ENCODE measurements around the gene USP3. TPM values are rescaled to one million over a fixed set of nuclear protein-coding genes. Genes with fewer than 3 reads are reported as not detected.

USP3 gene
- total RNA-seq, 2 donors from 2014 or later = 44.2 to 45.8 TPM

DNA sequence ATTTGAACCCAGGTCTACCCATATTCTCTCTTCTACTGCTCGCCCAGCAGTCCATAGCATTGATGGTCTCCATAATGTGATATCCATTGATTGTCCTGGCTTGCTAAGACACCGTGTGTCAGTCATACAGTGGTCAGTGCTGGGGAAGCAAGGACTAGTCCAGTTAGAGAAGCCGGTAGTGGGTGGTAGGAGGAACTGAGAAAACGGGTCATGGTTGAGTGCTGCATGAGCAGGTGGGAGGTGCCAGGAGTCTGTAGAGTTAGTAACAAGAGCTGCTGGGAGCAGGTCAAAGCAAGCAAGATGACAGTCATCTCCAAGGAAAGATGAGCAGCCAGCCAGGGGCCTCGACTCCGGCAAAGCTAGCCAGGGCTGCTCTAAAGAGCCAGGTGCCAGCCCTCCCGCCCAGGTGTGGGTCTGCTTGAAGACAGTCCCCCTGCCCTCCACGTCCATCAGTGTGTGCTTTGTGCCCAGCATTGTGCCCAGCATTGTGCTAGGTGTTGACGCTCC, 29.5 kb upstream of the USP3 start:
- H3K27me3 ChIP-seq (replicated peaks; ENCODE audit: insufficient read depth) = no peaks in the 10 kb centered on the region
- H3K36me3 ChIP-seq = no peaks in the 10 kb centered on the region
- peaks cover 13% of the 10 kb centered on the region for H3K4me1 ChIP-seq (replicated peaks)
- DNase-seq (ENCODE audit: low spot score) = peak; percentile 77
- H3K4me3 ChIP-seq = no peak overlapping the region
- intact Hi-C loops (cut with DNase I) = no loop called here
- H3K9me3 ChIP-seq = no peaks in the 10 kb centered on the region
- peak overlapping the region; percentile 81 to 95 for H3K27ac ChIP-seq
- WGBS = 36% methylated on average over 9 of the region's 9 CpGs
- TF ChIP-seq POLR2AphosphoS5 (IDR thresholded peaks at IDR 0.05) (no peak), POLR2A (IDR thresholded peaks at IDR 0.05) (no peak)
- TF ChIP-seq, protein P1, sequence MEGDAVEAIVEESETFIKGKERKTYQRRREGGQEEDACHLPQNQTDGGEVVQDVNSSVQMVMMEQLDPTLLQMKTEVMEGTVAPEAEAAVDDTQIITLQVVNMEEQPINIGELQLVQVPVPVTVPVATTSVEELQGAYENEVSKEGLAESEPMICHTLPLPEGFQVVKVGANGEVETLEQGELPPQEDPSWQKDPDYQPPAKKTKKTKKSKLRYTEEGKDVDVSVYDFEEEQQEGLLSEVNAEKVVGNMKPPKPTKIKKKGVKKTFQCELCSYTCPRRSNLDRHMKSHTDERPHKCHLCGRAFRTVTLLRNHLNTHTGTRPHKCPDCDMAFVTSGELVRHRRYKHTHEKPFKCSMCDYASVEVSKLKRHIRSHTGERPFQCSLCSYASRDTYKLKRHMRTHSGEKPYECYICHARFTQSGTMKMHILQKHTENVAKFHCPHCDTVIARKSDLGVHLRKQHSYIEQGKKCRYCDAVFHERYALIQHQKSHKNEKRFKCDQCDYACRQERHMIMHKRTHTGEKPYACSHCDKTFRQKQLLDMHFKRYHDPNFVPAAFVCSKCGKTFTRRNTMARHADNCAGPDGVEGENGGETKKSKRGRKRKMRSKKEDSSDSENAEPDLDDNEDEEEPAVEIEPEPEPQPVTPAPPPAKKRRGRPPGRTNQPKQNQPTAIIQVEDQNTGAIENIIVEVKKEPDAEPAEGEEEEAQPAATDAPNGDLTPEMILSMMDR (IDR thresholded peaks at IDR 0.05) = no peak

DNA sequence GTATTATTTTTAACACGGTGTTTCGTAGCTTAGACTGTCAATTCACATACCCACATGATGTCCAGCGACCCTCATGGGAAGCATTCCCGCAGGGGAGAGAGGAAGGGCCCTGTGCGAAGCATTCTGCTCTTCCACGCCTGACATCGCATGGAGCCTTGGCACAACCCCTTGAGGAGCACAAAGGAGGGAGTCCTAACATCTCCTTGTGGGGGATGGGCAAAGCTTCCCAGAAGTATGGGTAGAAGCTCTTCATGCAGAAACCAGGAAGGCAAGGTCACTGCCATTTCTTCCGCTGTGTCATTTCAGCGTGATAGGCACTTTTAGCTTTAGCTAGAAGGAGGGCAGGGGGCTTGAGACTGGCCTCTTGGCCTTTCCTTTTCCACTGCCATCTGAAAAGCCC, 28.7 kb upstream of the USP3 start:
- no peaks in the 10 kb centered on the region for H3K9me3 ChIP-seq
- peak overlapping the region; percentile 81 to 95 for H3K27ac ChIP-seq
- no peak overlapping the region for H3K4me3 ChIP-seq
- DNase-seq (ENCODE audit: low spot score) = no peak
- WGBS = 98% methylated on average over 9 of the region's 9 CpGs
- H3K4me1 ChIP-seq (replicated peaks) = peaks cover 13% of the 10 kb centered on the region
- no peaks in the 10 kb centered on the region for H3K27me3 ChIP-seq (replicated peaks; ENCODE audit: insufficient read depth)
- intact Hi-C loops (cut with DNase I) = no loop called here
- no peak for TF ChIP-seq POLR2A (IDR thresholded peaks at IDR 0.05)
- TF ChIP-seq, protein P1 (IDR thresholded peaks at IDR 0.05) = no peak
- no peak for TF ChIP-seq POLR2AphosphoS5 (IDR thresholded peaks at IDR 0.05)
- no peaks in the 10 kb centered on the region for H3K36me3 ChIP-seq

DNA sequence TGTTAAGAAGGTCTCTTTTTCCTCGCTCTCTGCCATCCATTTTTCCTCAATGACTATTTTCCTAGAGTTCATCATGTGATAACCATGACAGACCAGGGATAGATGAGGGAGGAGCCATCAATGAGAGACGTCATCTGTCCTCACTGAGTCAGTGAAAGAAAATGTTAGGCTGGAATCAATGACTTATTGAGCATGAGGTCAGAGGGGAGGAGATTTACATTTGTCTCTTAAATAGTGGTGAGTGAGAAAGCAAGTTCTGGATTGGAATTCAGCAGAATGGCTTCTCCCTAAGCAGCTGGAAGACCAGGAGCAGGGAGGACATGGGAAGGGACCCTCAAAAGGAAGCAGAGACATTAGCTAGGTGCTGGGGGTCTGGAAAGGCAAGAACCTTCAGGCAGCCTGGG, 28.2 kb upstream of the USP3 start:
- Histone ChIP-seq H3K27me3 (replicated peaks; ENCODE audit: insufficient read depth) (no peaks in the 10 kb centered on the region), H3K4me1 (replicated peaks) (peaks cover 13% of the 10 kb centered on the region), H3K9me3 (no peaks in the 10 kb centered on the region), H3K4me3 (no peak overlapping the region), H3K27ac (peak overlapping the region in 1 of 2 donors; percentile 95), H3K36me3 (no peaks in the 10 kb centered on the region)
- 67% methylated on average over 2 of the region's 2 CpGs for WGBS
- DNase-seq (ENCODE audit: low spot score) = no peak
- TF ChIP-seq, protein P1 (IDR thresholded peaks at IDR 0.05) = no peak
- TF ChIP-seq POLR2AphosphoS5 (IDR thresholded peaks at IDR 0.05) (no peak), POLR2A (IDR thresholded peaks at IDR 0.05) (no peak)
- intact Hi-C loops (cut with DNase I) = no loop called here

DNA sequence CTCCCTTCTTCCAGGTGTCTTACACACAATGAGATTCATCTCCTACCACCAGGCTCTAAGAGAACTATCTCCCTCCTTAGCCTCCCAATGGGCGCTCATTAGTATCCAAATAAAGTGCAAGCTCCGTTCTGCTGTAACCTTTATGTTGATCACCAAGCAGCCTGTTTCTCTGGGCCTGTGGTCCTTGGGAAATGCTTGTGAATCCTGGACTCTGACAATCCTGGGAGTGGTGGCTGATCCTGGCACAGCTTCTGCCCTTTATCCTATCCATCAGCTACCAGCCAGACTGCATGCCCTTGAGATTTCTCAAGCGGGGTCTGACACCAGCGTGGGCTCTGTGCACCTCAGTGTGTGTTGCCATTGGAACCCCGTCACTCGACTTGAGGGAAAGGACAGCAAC, 26.1 kb upstream of the USP3 start:
- DNase-seq (ENCODE audit: low spot score) = no peak
- intact Hi-C loops (cut with DNase I) = no loop called here
- Histone ChIP-seq H3K9me3 (no peaks in the 10 kb centered on the region), H3K4me1 (replicated peaks) (peaks cover 13% of the 10 kb centered on the region), H3K27me3 (replicated peaks; ENCODE audit: insufficient read depth) (no peaks in the 10 kb centered on the region), H3K4me3 (no peak overlapping the region), H3K27ac (no peak overlapping the region), H3K36me3 (no peaks in the 10 kb centered on the region)
- WGBS = 96% methylated on average over 6 of the region's 6 CpGs
- TF ChIP-seq POLR2A (IDR thresholded peaks at IDR 0.05) (no peak), POLR2AphosphoS5 (IDR thresholded peaks at IDR 0.05) (no peak)
- TF ChIP-seq, protein P1 (IDR thresholded peaks at IDR 0.05) = no peak

DNA sequence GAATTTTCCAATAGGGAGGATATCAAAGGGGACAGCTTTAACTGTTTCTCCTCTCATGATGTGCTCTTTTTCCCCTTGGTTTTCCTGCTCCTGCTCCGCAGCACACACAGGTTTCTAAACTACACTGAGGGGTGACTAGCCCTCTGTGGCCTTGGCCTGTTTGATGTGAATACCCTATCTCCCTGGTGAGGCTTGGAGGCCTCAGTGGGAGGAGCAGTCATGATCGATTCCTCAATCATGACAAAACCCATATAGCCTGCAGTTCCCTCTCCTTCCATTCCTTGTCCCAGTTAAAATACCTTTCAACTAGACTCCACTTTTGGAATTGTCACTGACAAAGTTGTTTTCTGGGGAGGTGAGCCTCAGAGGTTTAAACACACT, 24.0 kb upstream of the USP3 start:
- Histone ChIP-seq H3K36me3 (no peaks in the 10 kb centered on the region), H3K9me3 (no peaks in the 10 kb centered on the region), H3K4me1 (replicated peaks) (no peaks in the 10 kb centered on the region), H3K27me3 (replicated peaks; ENCODE audit: insufficient read depth) (no peaks in the 10 kb centered on the region), H3K27ac (no peak overlapping the region), H3K4me3 (no peak overlapping the region)
- TF ChIP-seq POLR2AphosphoS5 (IDR thresholded peaks at IDR 0.05) (no peak), POLR2A (IDR thresholded peaks at IDR 0.05) (no peak)
- TF ChIP-seq, protein P1 (IDR thresholded peaks at IDR 0.05) = no peak
- DNase-seq (ENCODE audit: low spot score) = no peak
- WGBS = 89% methylated on average over 2 of the region's 2 CpGs
- intact Hi-C loops (cut with DNase I) = no loop called here
